SU-DHL-6 (cell line): ENCODE results near the gene PPFIA4.

Experiments
- H2AFZ ChIP-seq: fragments of 200-600 bp; sonication (generic); 2 replicates; pipeline ENCODE4 v1.6.1; 2014; ENCODE audit warnings: low read depth, mild to moderate bottlenecking, moderate library complexity, mixed read lengths, antibody characterized with exemption, low read length; ENCODE audit not compliant: severe bottlenecking
- H3F3A ChIP-seq: fragments of 200-600 bp; shearing (Covaris generic); 2 replicates; pipeline ENCODE4 v1.6.0; 2016; ENCODE audit warnings: antibody characterized with exemption, mild to moderate bottlenecking; ENCODE audit not compliant: insufficient read depth
- H3K27ac ChIP-seq: fragments of 200-600 bp; sonication (generic); 2 replicates; pipeline ENCODE4 v1.5.1; 2016; ENCODE audit warnings: low read depth, mild to moderate bottlenecking, low read length, moderate library complexity, mixed read lengths
- H3K27me3 ChIP-seq: fragments of 200-600 bp; sonication (generic), shearing (Covaris generic); 2 replicates; pipeline ENCODE4 v1.6.0; 2014; ENCODE audit warnings: mild to moderate bottlenecking, low read length
- H3K36me3 ChIP-seq: fragments of 200-600 bp; sonication (generic); 2 replicates; pipeline ENCODE4 v1.6.1; 2014; ENCODE audit warnings: mild to moderate bottlenecking, low read length, mixed read lengths
- H3K4me2 ChIP-seq: fragments of 300-600, 200-600 bp; shearing (Covaris generic), sonication (generic); 2 replicates; pipeline ENCODE4 v1.6.0; 2014; ENCODE audit warnings: low read length, low read depth, mild to moderate bottlenecking; ENCODE audit not compliant: poor library complexity, severe bottlenecking
- H3K4me3 ChIP-seq: fragments of 200-600 bp; sonication (generic); 2 replicates; pipeline ENCODE4 v1.5.1; 2014; ENCODE audit warnings: antibody characterized with exemption, low read length, mild to moderate bottlenecking, mixed read lengths; ENCODE audit not compliant: insufficient read depth, poor library complexity, severe bottlenecking
- H3K79me2 ChIP-seq: fragments of 200-600 bp; sonication (generic); 2 replicates; pipeline ENCODE4 v1.6.1; 2014; ENCODE audit warnings: mild to moderate bottlenecking, low read length, moderate library complexity; ENCODE audit not compliant: insufficient read depth
- H3K9ac ChIP-seq: fragments of 200-600 bp; sonication (generic); 2 replicates; pipeline ENCODE4 v1.7.0; 2014; ENCODE audit warnings: mild to moderate bottlenecking, low read length
- H3K9me2 ChIP-seq: fragments of 200-600 bp; sonication (generic); replicated peaks from 2 replicates; pipeline ENCODE4 v1.6.1; 2014; ENCODE audit warnings: low read length; ENCODE audit not compliant: insufficient read depth
- H3K9me3 ChIP-seq: fragments of 200-600 bp; sonication (generic); 2 replicates; pipeline ENCODE4 v1.6.1; 2014; ENCODE audit warnings: low read length, mixed read lengths; ENCODE audit not compliant: insufficient read depth
- H4K20me1 ChIP-seq: fragments of 200-600 bp; sonication (generic); 2 replicates; pipeline ENCODE4 v1.6.1; 2014; ENCODE audit warnings: low read depth, mild to moderate bottlenecking, antibody characterized with exemption, low read length, moderate library complexity, mixed read lengths
- EZH2phosphoT487 ChIP-seq: fragments of 200-600 bp; sonication (generic), shearing (Covaris generic); conservative IDR thresholded peaks from 2 replicates; pipeline ENCODE4 v1.6.1; 2018; ENCODE audit warnings: mild to moderate bottlenecking, antibody characterized with exemption, low read length, moderate library complexity, mixed read lengths
- TF ChIP-seq, protein P1 (sequence below): fragments of 200-600 bp; sonication (generic); IDR thresholded peaks from one replicate; pipeline ENCODE4 v1.5.1; 2017; ENCODE audit warnings: antibody characterized with exemption, mild to moderate bottlenecking, low read length, moderate library complexity; ENCODE audit not compliant: insufficient read depth, poor library complexity, severe bottlenecking

PPFIA4 gene

DNA sequence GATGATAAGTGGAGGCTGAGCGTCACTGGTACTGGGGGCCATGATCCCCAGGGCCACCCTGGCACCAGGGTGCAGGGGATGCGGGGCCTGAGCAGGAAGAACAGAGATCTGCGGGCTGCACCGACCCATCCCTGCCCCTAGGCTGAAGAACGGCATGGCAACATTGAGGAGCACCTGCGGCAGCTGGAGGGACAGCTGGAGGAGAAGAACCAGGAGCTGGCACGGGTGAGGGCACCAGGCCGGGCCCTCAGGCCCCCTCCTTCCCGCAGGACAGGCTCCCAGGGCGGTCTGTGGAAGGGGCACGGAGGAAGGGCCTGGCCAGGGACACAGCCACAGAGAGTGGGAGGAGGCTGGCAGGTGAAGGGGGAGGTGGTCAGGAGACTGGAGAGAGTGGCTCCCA, 21.8 kb downstream of the PPFIA4 start:
- no peaks in the 10 kb centered on the region for H3K9me2 ChIP-seq
- no peaks in the 10 kb centered on the region for H4K20me1 ChIP-seq
- H2AFZ ChIP-seq, result no peak overlapping the region
- H3K79me2 ChIP-seq, result no peaks in the 10 kb centered on the region
- H3K27ac ChIP-seq, result no peak overlapping the region
- H3F3A ChIP-seq, result no peaks in the 10 kb centered on the region
- H3K27me3 ChIP-seq, result no peaks in the 10 kb centered on the region
- no peaks in the 10 kb centered on the region for H3K36me3 ChIP-seq
- H3K4me3 ChIP-seq, result no peak overlapping the region
- H3K9ac ChIP-seq, result no peak overlapping the region
- TF ChIP-seq, protein P1, sequence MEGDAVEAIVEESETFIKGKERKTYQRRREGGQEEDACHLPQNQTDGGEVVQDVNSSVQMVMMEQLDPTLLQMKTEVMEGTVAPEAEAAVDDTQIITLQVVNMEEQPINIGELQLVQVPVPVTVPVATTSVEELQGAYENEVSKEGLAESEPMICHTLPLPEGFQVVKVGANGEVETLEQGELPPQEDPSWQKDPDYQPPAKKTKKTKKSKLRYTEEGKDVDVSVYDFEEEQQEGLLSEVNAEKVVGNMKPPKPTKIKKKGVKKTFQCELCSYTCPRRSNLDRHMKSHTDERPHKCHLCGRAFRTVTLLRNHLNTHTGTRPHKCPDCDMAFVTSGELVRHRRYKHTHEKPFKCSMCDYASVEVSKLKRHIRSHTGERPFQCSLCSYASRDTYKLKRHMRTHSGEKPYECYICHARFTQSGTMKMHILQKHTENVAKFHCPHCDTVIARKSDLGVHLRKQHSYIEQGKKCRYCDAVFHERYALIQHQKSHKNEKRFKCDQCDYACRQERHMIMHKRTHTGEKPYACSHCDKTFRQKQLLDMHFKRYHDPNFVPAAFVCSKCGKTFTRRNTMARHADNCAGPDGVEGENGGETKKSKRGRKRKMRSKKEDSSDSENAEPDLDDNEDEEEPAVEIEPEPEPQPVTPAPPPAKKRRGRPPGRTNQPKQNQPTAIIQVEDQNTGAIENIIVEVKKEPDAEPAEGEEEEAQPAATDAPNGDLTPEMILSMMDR, result no peak
- TF ChIP-seq EZH2phosphoT487, result no peak
- H3K4me2 ChIP-seq, result no peak overlapping the region
- no peaks in the 10 kb centered on the region for H3K9me3 ChIP-seq

DNA sequence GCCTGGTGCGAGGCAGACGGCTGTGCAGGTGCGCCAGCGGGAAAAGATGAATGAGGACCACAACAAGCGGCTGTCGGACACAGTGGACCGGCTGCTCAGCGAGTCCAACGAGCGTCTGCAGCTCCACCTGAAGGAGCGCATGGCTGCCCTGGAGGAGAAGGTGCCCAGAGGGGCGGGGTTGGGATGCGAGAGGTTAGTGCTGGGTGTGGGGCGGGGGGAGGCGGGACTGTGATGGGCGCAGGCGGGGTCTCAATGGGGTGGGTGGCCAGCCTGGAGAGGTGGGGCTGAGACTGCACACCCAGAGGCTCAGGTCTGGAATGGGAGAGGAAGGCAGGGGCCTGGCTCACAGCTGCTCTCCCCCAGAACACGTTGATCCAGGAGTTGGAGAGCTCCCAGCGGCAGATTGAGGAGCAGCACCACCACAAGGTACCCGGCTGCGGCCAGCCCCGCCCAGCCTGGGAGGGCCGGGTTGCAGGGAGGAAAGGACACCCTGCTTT, 22.3 kb downstream of the PPFIA4 start:
- Histone ChIP-seq H3K27me3 (no peaks in the 10 kb centered on the region), H3K79me2 (no peaks in the 10 kb centered on the region), H3K36me3 (no peaks in the 10 kb centered on the region), H3F3A (no peaks in the 10 kb centered on the region), H3K9ac (no peak overlapping the region), H2AFZ (no peak overlapping the region), H3K4me3 (no peak overlapping the region), H3K9me2 (no peaks in the 10 kb centered on the region), H3K4me2 (no peak overlapping the region), H4K20me1 (no peaks in the 10 kb centered on the region), H3K9me3 (no peaks in the 10 kb centered on the region), H3K27ac (no peak overlapping the region)
- TF ChIP-seq EZH2phosphoT487, result no peak
- TF ChIP-seq, protein P1, result no peak

GRCh38 chr1:203049077-203049476, 22.8 kb downstream of the PPFIA4 start:
- Histone ChIP-seq H4K20me1 (no peaks in the 10 kb centered on the region), H3K4me3 (no peak overlapping the region), H3K27ac (no peak overlapping the region), H3K9ac (no peak overlapping the region), H3K4me2 (no peak overlapping the region), H3K79me2 (no peaks in the 10 kb centered on the region), H3K36me3 (no peaks in the 10 kb centered on the region), H3K9me3 (no peaks in the 10 kb centered on the region), H3F3A (no peaks in the 10 kb centered on the region), H3K27me3 (no peaks in the 10 kb centered on the region), H3K9me2 (no peaks in the 10 kb centered on the region), H2AFZ (no peak overlapping the region)
- no peak for TF ChIP-seq EZH2phosphoT487
- TF ChIP-seq, protein P1, result no peak
